LoVo (cell line): ENCODE results near the gene AIP.

ENCODE experiments used
- DNase-seq: peaks from one replicate; pipeline ENCODE4 v3.0.0-alpha.2; 2016; ENCODE audit warnings: low spot score

The AIP gene

GRCh38 chr11:67534070-67534679, 51.3 kb downstream of the AIP start:
- no peak for DNase-seq

- DNase-seq: no peak
Measured at GRCh38 chr11:67535561-67535960, 52.7 kb downstream of the AIP start.

- no peak for DNase-seq
Measured at GRCh38 chr11:67538306-67538705, 55.5 kb downstream of the AIP start.

- DNase-seq: no peak
Measured at GRCh38 chr11:67538823-67539505, 56.1 kb downstream of the AIP start.

GRCh38 chr11:67539550-67539949, 56.7 kb downstream of the AIP start:
- no peak for DNase-seq
